ENCODE results near the gene PKP4.
"Not testable (repeated sequence)": the region's sequence is repeated elsewhere in the genome, so short reads cannot be mapped to it uniquely, and the experiment has no call there.

PKP4 gene

GRCh38 chr2:158677542-158677941 lies 220.8 kb downstream of the PKP4 start:
- no peak for DNase-seq (ENCODE audit: low read depth)

GRCh38 chr2:158681816-158682215 lies 225.1 kb downstream of the PKP4 start:
- DNase-seq (ENCODE audit: low read depth) = no peak

- no peak for DNase-seq (ENCODE audit: low read depth)
Observed at GRCh38 chr2:158685646-158686045, 228.9 kb downstream of the PKP4 start.

- DNase-seq (ENCODE audit: low read depth) = no peak
Observed at GRCh38 chr2:158686210-158686691, 229.5 kb downstream of the PKP4 start.

GRCh38 chr2:158687315-158687714 lies 230.6 kb downstream of the PKP4 start:
- no peak for DNase-seq (ENCODE audit: low read depth)

- no peak for DNase-seq (ENCODE audit: low read depth)
Observed at GRCh38 chr2:158688721-158689120, 232.0 kb downstream of the PKP4 start.

- no peak for DNase-seq (ENCODE audit: low read depth)
Observed at GRCh38 chr2:158689391-158689790, 232.6 kb downstream of the PKP4 start.

- no peak for DNase-seq (ENCODE audit: low read depth)
Observed at GRCh38 chr2:158690823-158691222, 234.1 kb downstream of the PKP4 start.

- no peak for DNase-seq (ENCODE audit: low read depth)
Observed at GRCh38 chr2:158691619-158692018, 234.9 kb downstream of the PKP4 start.

- no peak for DNase-seq (ENCODE audit: low read depth)
Observed at GRCh38 chr2:158692372-158693103, 235.8 kb downstream of the PKP4 start.

- DNase-seq (ENCODE audit: low read depth) = no peak
Observed at GRCh38 chr2:158693476-158693875, 236.7 kb downstream of the PKP4 start.

- DNase-seq (ENCODE audit: low read depth) = no peak
Observed at GRCh38 chr2:158695305-158695704, 238.6 kb downstream of the PKP4 start.

GRCh38 chr2:158695744-158696143 lies 239.0 kb downstream of the PKP4 start:
- not testable (repeated sequence) for DNase-seq (ENCODE audit: low read depth)

- no peak for DNase-seq (ENCODE audit: low read depth)
Observed at GRCh38 chr2:158699323-158699722, 242.6 kb downstream of the PKP4 start.

- DNase-seq (ENCODE audit: low read depth) = no peak
Observed at GRCh38 chr2:158701101-158701500, 244.3 kb downstream of the PKP4 start.

GRCh38 chr2:158702740-158703139 lies 246.0 kb downstream of the PKP4 start:
- DNase-seq (ENCODE audit: low read depth) = no peak

GRCh38 chr2:158704724-158705465 lies 248.1 kb downstream of the PKP4 start:
- not testable (repeated sequence) for DNase-seq (ENCODE audit: low read depth)

- DNase-seq (ENCODE audit: low read depth) = no peak
Observed at GRCh38 chr2:158712791-158713522, 256.2 kb downstream of the PKP4 start.

- no peak for DNase-seq (ENCODE audit: low read depth)
Observed at GRCh38 chr2:158713523-158714138, 256.9 kb downstream of the PKP4 start.

GRCh38 chr2:158714420-158714819 lies 257.7 kb downstream of the PKP4 start:
- no peak for DNase-seq (ENCODE audit: low read depth)

GRCh38 chr2:158715357-158715756 lies 258.6 kb downstream of the PKP4 start:
- DNase-seq (ENCODE audit: low read depth) = no peak

GRCh38 chr2:158716121-158716791 lies 259.5 kb downstream of the PKP4 start:
- DNase-seq (ENCODE audit: low read depth) = no peak

All from stimulated activated CD8-positive, alpha-beta memory T cell treated with anti-CD3 and anti-CD28 coated beads, Interleukin-15, amount 100 ng/mL, for 24 hours (primary cell).